Keratinocyte (primary cell): Measurements from ENCODE around the gene TMTC4. TPM values are rescaled to one million over a fixed set of nuclear protein-coding genes. Genes with fewer than 3 reads are reported as not detected.

Source experiments
- DNase-seq: peaks from one replicate; pipeline ENCODE4 v3.0.0-alpha.2; 2011; ENCODE audit warnings: low read depth, missing footprints, low spot score
- FAIRE-seq: peaks from 2 replicates; lab custom pipeline; 2011; peaks lifted over from hg19 to GRCh38; lab: Jason Lieb, UNC
- H2AFZ ChIP-seq: 2 replicates; pipeline ENCODE4 v1.6.0; 2012; ENCODE audit warnings: low read length, control low read depth, inconsistent platforms; ENCODE audit not compliant: control insufficient read depth
- H3K27ac ChIP-seq: 2 replicates; pipeline ENCODE4 v1.5.1; 2011; ENCODE audit warnings: low read length; ENCODE audit not compliant: control insufficient read depth, insufficient read depth
- H3K27me3 ChIP-seq: 3 replicates; pipeline ENCODE4 v1.6.0; 2011; ENCODE audit warnings: low read length; ENCODE audit not compliant: control insufficient read depth, insufficient read depth; ENCODE audit errors: extremely low read depth
- H3K36me3 ChIP-seq, 2 experiments: 2 replicates in 1 of 2; 3 replicates in 1 of 2; pipeline ENCODE4 v1.5.1; 2011; ENCODE audit warnings: low read length in 2 of 2, mild to moderate bottlenecking in 1 of 2; ENCODE audit not compliant: control insufficient read depth in 2 of 2, insufficient read depth in 2 of 2; ENCODE audit errors: extremely low read depth in 1 of 2
- H3K4me1 ChIP-seq: 3 replicates; pipeline ENCODE4 v1.5.1; 2011; ENCODE audit warnings: low read length; ENCODE audit not compliant: control insufficient read depth, insufficient read depth; ENCODE audit errors: extremely low read depth
- H3K4me2 ChIP-seq: 3 replicates; pipeline ENCODE4 v1.6.0; 2011; ENCODE audit warnings: low read depth, low read length; ENCODE audit not compliant: control insufficient read depth, insufficient read depth; ENCODE audit errors: extremely low read depth
- H3K4me3 ChIP-seq, 3 experiments: fragments of 200-600 bp in 1 of 3; sonication (generic) in 1 of 3; 2 replicates in 2 of 3; 3 replicates in 1 of 3; pipeline ENCODE4 v1.5.1; 2011 to 2016; ENCODE audit warnings: low read length in 3 of 3, mild to moderate bottlenecking in 3 of 3, control low read depth in 2 of 3, inconsistent platforms in 1 of 3, low read depth in 1 of 3, mixed read lengths in 1 of 3, mixed run types in 1 of 3, moderate library complexity in 1 of 3; ENCODE audit not compliant: control insufficient read depth in 2 of 3, insufficient read depth in 2 of 3; ENCODE audit errors: extremely low read depth in 1 of 3
- H3K79me2 ChIP-seq: 2 replicates; pipeline ENCODE4 v1.6.0; 2012; ENCODE audit warnings: low read length; ENCODE audit not compliant: control insufficient read depth, insufficient read depth
- H3K9ac ChIP-seq: 3 replicates; pipeline ENCODE4 v1.6.0; 2011; ENCODE audit warnings: low read length; ENCODE audit not compliant: control insufficient read depth, insufficient read depth; ENCODE audit errors: extremely low read depth
- H3K9me1 ChIP-seq: 3 replicates; pipeline ENCODE4 v1.6.0; 2011; ENCODE audit warnings: low read length; ENCODE audit not compliant: control insufficient read depth, insufficient read depth; ENCODE audit errors: extremely low read depth
- H3K9me3 ChIP-seq: 2 replicates; pipeline ENCODE4 v1.5.1; 2012; ENCODE audit warnings: low read depth, low read length; ENCODE audit not compliant: control insufficient read depth
- H4K20me1 ChIP-seq: 3 replicates; pipeline ENCODE4 v1.6.0; 2011; ENCODE audit warnings: low read length; ENCODE audit not compliant: control insufficient read depth, insufficient read depth; ENCODE audit errors: extremely low read depth
- EZH2 ChIP-seq: IDR thresholded peaks from one replicate; pipeline ENCODE4 v1.6.1; 2012; ENCODE audit warnings: inconsistent platforms, mild to moderate bottlenecking, low read length, moderate library complexity
- dilution Hi-C: fragments of 300-500 bp; cut with MboI; formaldehyde crosslinking; loops from one replicate; pipeline ENCODE4 v1.7.0; 2020; ENCODE audit warnings: low sequenced_read_pairs; ENCODE audit not compliant: extremely low pct_ligation_motif_present
- polyA plus RNA-seq, 5 experiments: library from polyadenylated mRNA; depleted of rRNA in 3 of 5; stranded (reverse) in 3 of 5; stranded (forward) in 1 of 5; unstranded in 1 of 5; fragments of >200 nt; gene quantifications; 1 replicate in 1 of 5; 2 replicates in 3 of 5; 3 replicates in 1 of 5; pipeline versions ENCODE4 v1.2.1 to v1.2.3, GENCODE V29; 2011 to 2012; ENCODE audit warnings: missing spikeins in 2 of 5, low read depth in 1 of 5, low replicate concordance in 1 of 5
- TF ChIP-seq, protein P1 (sequence below), 3 experiments: IDR thresholded peaks in 1 of 3; conservative IDR thresholded peaks in 1 of 3; optimal IDR thresholded peaks in 1 of 3; 2 replicates in 2 of 3; 3 replicates in 1 of 3; pipeline versions ENCODE3 to v1.5.1; 2011; ENCODE audit warnings: low read length in 3 of 3, mild to moderate bottlenecking in 3 of 3, moderate library complexity in 2 of 3, control low read depth in 1 of 3, inconsistent platforms in 1 of 3; ENCODE audit not compliant: insufficient read depth in 2 of 3; ENCODE audit errors: extremely low read depth in 1 of 3

The TMTC4 gene
- polyA plus RNA-seq, 1 donor (not counting 4 experiments of a cell fraction or from before 2014, with no cell fraction given), result 6.5 TPM

GRCh38 chr13:100660761-100661160 is 13.8 kb downstream of the TMTC4 start:
- H3K36me3 ChIP-seq, result peaks cover 0 to 13% of the 10 kb centered on the region in 2 experiments
- no peak overlapping the region for H3K9ac ChIP-seq
- H3K27ac ChIP-seq, result no peak overlapping the region
- dilution Hi-C loops, result no loop called here
- FAIRE-seq (no peak), DNase-seq (no peak)
- H3K79me2 ChIP-seq, result no peaks in the 10 kb centered on the region
- H3K9me3 ChIP-seq, result no peaks in the 10 kb centered on the region
- H3K4me2 ChIP-seq, result no peak overlapping the region
- TF ChIP-seq, protein P1, sequence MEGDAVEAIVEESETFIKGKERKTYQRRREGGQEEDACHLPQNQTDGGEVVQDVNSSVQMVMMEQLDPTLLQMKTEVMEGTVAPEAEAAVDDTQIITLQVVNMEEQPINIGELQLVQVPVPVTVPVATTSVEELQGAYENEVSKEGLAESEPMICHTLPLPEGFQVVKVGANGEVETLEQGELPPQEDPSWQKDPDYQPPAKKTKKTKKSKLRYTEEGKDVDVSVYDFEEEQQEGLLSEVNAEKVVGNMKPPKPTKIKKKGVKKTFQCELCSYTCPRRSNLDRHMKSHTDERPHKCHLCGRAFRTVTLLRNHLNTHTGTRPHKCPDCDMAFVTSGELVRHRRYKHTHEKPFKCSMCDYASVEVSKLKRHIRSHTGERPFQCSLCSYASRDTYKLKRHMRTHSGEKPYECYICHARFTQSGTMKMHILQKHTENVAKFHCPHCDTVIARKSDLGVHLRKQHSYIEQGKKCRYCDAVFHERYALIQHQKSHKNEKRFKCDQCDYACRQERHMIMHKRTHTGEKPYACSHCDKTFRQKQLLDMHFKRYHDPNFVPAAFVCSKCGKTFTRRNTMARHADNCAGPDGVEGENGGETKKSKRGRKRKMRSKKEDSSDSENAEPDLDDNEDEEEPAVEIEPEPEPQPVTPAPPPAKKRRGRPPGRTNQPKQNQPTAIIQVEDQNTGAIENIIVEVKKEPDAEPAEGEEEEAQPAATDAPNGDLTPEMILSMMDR (optimal IDR thresholded peaks at IDR 0.05 in 1 of 3, IDR thresholded peaks at IDR 0.05 in 1 of 3, conservative IDR thresholded peaks at IDR 0.05 in 1 of 3; ENCODE audit: extremely low read depth in 1 of 3, insufficient read depth in 2 of 3, low read length in 3 of 3), result no peak
- TF ChIP-seq EZH2, result no peak
- no peaks in the 10 kb centered on the region for H3K27me3 ChIP-seq
- H3K4me3 ChIP-seq, result no peak overlapping the region
- H3K9me1 ChIP-seq, result no peaks in the 10 kb centered on the region
- no peaks in the 10 kb centered on the region for H4K20me1 ChIP-seq
- H2AFZ ChIP-seq, result no peak overlapping the region
- H3K4me1 ChIP-seq, result no peaks in the 10 kb centered on the region

DNA sequence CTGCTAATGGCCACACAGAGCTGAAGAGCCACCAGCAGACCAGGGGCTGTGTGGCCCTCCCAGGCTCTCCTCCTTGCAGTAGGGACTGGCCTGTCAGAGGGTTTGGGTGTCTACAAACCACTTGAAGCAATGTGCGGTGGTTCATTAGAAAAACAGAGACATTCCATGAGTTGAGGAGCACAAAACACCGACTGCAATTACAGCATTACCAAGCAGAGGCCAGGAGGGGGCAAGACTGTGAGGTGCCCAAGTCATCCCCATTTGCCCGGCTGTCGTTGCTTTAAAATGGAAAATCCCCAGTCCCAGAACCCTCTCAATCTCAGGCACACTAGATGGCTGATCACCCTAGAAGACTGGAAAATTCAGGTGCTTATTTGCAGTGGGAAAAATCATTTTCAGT is 15.0 kb downstream of the TMTC4 start:
- Histone ChIP-seq H3K9me3 (no peaks in the 10 kb centered on the region), H3K4me3 (no peak overlapping the region), H3K9ac (no peak overlapping the region), H3K36me3 (peaks cover 0 to 12% of the 10 kb centered on the region in 2 experiments), H3K9me1 (no peaks in the 10 kb centered on the region), H4K20me1 (no peaks in the 10 kb centered on the region), H3K27me3 (no peaks in the 10 kb centered on the region), H3K4me2 (no peak overlapping the region), H3K27ac (no peak overlapping the region), H3K79me2 (no peaks in the 10 kb centered on the region), H3K4me1 (no peaks in the 10 kb centered on the region), H2AFZ (no peak overlapping the region)
- TF ChIP-seq EZH2, result no peak
- TF ChIP-seq, protein P1 (optimal IDR thresholded peaks at IDR 0.05 in 1 of 3, IDR thresholded peaks at IDR 0.05 in 1 of 3, conservative IDR thresholded peaks at IDR 0.05 in 1 of 3; ENCODE audit: extremely low read depth in 1 of 3, insufficient read depth in 2 of 3, low read length in 3 of 3), result no peak
- dilution Hi-C loops, result no loop called here
- no peak for FAIRE-seq
- no peak for DNase-seq
